Measurements from ENCODE around the gene MPZL3.

The MPZL3 gene

DNA sequence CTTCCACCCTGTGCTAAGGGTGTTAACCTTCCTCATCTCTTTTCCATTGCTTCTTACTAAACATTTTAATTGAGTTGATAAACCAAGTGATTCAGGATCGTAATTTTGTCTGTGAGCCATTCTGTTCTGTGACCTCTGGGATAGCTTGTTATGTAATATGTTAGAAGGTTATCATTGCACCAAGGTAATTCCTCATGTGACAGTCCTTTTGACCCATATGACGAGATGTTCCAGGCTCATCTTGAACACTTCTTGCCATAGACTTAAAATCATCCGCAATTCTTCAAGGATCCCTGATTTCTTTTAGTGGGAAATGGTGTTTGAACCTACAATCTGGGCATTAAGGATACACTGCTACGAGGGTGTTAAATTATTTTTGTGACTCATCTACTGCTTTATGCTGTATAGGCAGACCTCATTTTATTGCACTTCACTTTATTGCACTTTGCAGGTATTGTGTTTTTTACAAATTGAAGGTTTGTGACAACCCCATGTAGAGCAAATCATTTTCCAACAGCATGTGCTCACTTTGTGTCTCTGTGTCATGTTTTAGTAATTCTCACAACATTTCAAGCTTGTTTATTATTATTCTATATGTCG lies 31.0 kb upstream of the MPZL3 start:
- CTCF ChIA-PET = no interaction called here
- no peak for DNase-seq (ENCODE audit: low read depth, low spot score)
- TF ChIP-seq, protein P1, sequence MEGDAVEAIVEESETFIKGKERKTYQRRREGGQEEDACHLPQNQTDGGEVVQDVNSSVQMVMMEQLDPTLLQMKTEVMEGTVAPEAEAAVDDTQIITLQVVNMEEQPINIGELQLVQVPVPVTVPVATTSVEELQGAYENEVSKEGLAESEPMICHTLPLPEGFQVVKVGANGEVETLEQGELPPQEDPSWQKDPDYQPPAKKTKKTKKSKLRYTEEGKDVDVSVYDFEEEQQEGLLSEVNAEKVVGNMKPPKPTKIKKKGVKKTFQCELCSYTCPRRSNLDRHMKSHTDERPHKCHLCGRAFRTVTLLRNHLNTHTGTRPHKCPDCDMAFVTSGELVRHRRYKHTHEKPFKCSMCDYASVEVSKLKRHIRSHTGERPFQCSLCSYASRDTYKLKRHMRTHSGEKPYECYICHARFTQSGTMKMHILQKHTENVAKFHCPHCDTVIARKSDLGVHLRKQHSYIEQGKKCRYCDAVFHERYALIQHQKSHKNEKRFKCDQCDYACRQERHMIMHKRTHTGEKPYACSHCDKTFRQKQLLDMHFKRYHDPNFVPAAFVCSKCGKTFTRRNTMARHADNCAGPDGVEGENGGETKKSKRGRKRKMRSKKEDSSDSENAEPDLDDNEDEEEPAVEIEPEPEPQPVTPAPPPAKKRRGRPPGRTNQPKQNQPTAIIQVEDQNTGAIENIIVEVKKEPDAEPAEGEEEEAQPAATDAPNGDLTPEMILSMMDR (IDR thresholded peaks at IDR 0.05; ENCODE audit: insufficient read depth, low read length, missing control alignments) = no peak
- POLR2A ChIA-PET = no interaction called here
- H3K4me3 ChIP-seq (ENCODE audit: low read depth, low read length) = no peak overlapping the region

- no peak overlapping the region for H3K4me3 ChIP-seq (ENCODE audit: low read depth, low read length)
- ChIA-PET POLR2A (no interaction called here), CTCF (no interaction called here)
- TF ChIP-seq, protein P1 (IDR thresholded peaks at IDR 0.05; ENCODE audit: insufficient read depth, low read length, missing control alignments) = no peak
- DNase-seq (ENCODE audit: low read depth, low spot score) = no peak
These were observed 30.4 kb upstream of the MPZL3 start for GRCh38 chr11:118282606-118283005.

GRCh38 chr11:118281284-118281683 lies 29.1 kb upstream of the MPZL3 start:
- H3K4me3 ChIP-seq (ENCODE audit: low read depth, low read length) = no peak overlapping the region
- TF ChIP-seq, protein P1 (IDR thresholded peaks at IDR 0.05; ENCODE audit: insufficient read depth, low read length, missing control alignments) = no peak
- no peak for DNase-seq (ENCODE audit: low read depth, low spot score)
- CTCF ChIA-PET = no interaction called here
- POLR2A ChIA-PET = no interaction called here

DNA sequence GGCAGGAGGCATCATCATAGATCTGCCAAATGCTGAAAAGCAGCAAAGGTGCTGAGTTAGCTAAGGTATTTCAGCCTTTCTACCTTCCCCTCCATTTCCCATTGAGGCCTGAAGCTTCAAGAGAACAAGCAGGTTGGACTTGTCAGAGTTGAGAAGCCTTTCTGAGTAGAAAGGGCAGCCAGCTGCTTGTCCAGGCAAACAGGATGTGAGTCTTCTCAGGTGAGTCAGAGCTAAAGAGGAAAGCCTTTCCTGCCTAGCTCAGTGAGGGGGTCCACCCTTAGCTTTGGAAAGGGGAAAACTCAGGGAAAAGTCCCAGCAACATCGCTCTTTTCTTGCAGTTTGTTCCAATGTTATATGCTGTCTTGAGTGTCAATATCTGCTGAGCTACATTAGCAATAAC lies 25.1 kb upstream of the MPZL3 start:
- no peak for DNase-seq (ENCODE audit: low read depth, low spot score)
- CTCF ChIA-PET = interaction anchor here (1.6 kb wide), 1 partner anchor 18 kb away, joined by 6 read pairs; no protein-coding TSS in a partner anchor

DNA sequence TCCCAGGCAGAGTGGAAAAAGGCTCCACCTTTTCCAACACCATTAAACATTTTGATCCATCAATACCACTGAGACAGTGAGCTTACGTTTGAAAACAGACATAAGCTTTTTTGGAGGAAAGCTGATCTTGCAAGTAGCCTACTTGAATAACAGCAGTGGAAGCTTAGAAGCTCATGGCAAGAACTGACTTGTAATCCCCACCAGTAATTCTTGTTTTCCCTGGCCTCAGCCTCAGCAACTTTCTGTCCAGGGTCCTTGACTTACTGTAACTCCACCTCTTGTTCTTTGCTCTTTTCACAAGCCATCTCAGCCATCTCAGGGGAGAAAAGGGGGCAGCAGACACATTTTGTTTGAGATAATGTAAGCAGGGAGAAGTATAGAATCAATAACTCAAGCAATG lies 24.3 kb upstream of the MPZL3 start:
- TF ChIP-seq, protein P1 (IDR thresholded peaks at IDR 0.05; ENCODE audit: insufficient read depth, low read length, missing control alignments) = no peak
- no peak for DNase-seq (ENCODE audit: low read depth, low spot score)
- ChIA-PET POLR2A (no interaction called here), CTCF (no interaction called here)
- no peak overlapping the region for H3K4me3 ChIP-seq (ENCODE audit: low read depth, low read length)

More for the DNA sequence above, 25.1 kb upstream of the MPZL3 start:
- no peak overlapping the region for H3K4me3 ChIP-seq (ENCODE audit: low read depth, low read length)
- TF ChIP-seq, protein P1 (IDR thresholded peaks at IDR 0.05; ENCODE audit: insufficient read depth, low read length, missing control alignments) = no peak
- POLR2A ChIA-PET = no interaction called here

DNA sequence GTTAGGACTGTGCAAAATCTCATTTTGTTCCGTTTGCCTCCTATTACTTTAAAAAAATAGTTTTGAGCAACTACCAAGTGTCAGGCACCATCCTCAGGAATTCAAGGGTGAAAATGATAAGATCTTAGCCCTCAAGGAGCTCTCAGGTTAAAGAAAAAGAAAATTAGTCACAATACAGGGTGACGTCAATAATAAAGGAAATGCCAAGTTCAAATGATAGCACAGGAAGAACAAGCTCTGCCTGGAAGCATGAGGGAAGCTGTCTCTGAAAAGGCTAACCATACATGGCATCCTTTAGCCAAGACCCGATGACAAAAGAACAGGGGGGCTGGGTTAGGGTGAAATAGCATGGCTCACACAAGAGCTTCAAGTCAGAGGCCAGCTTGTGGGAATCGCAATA lies 23.0 kb upstream of the MPZL3 start:
- DNase-seq (ENCODE audit: low read depth, low spot score) = no peak
- POLR2A ChIA-PET = no interaction called here
- CTCF ChIA-PET = no interaction called here
- no peak overlapping the region for H3K4me3 ChIP-seq (ENCODE audit: low read depth, low read length)
- TF ChIP-seq, protein P1 (IDR thresholded peaks at IDR 0.05; ENCODE audit: insufficient read depth, low read length, missing control alignments) = no peak

Data from AG04449 (cell line).